T-helper 17 cell (primary cell): ENCODE measurements around the gene SRRM3. TPM values are rescaled to one million over a fixed set of nuclear protein-coding genes. Genes with fewer than 3 reads are reported as not detected.
A peak's percentile ranks its signal among the peaks of the same experiment; 100 is the strongest.
"Not testable (repeated sequence)": the region's sequence is repeated elsewhere in the genome, so short reads cannot be mapped to it uniquely, and the experiment has no call there.

ENCODE experiments used
- ATAC-seq: fragments of 150-1000 bp; cut with Tn5 transposase; 2 replicates; pipeline ENCODE4 v1.10.0; 2021; ENCODE audit warnings: mild to moderate bottlenecking, moderate library complexity
- DNase-seq, 3 donors: peaks; one replicate each; pipeline versions ENCODE4 v3.0.0 to v3.0.0-alpha.2; 2020 to 2021
- H3K9me3 ChIP-seq: one replicate; pipeline ENCODE4 v1.7.0; 2013; ENCODE audit warnings: low read length, mild to moderate bottlenecking; ENCODE audit not compliant: control insufficient read depth, poor library complexity, severe bottlenecking
- H3K27ac Mint-ChIP-seq: one replicate; pipeline ENCODE4 v1.8.0; 2022; ENCODE audit warnings: mild to moderate bottlenecking, moderate library complexity, mixed read lengths
- H3K27me3 Mint-ChIP-seq: one replicate; pipeline ENCODE4 v1.8.0; 2022; ENCODE audit warnings: mixed read lengths
- H3K36me3 Mint-ChIP-seq: one replicate; pipeline ENCODE4 v1.8.0; 2022; ENCODE audit warnings: low read depth, mixed read lengths
- H3K4me1 Mint-ChIP-seq: one replicate; pipeline ENCODE4 v1.8.0; 2022; ENCODE audit warnings: mild to moderate bottlenecking, mixed read lengths
- H3K4me3 Mint-ChIP-seq: one replicate; pipeline ENCODE4 v1.8.0; 2022; ENCODE audit warnings: mild to moderate bottlenecking, moderate library complexity, mixed read lengths
- total RNA-seq, 4 donors: library from RNA in 2 of 4; stranded (reverse) in 2 of 4; gene quantifications; one replicate each; pipeline ENCODE4 v1.2.3 and lab custom pipeline; 2022 to 2026

SRRM3 gene
- total RNA-seq, 2 donors from 2014 or later = not detected

DNA sequence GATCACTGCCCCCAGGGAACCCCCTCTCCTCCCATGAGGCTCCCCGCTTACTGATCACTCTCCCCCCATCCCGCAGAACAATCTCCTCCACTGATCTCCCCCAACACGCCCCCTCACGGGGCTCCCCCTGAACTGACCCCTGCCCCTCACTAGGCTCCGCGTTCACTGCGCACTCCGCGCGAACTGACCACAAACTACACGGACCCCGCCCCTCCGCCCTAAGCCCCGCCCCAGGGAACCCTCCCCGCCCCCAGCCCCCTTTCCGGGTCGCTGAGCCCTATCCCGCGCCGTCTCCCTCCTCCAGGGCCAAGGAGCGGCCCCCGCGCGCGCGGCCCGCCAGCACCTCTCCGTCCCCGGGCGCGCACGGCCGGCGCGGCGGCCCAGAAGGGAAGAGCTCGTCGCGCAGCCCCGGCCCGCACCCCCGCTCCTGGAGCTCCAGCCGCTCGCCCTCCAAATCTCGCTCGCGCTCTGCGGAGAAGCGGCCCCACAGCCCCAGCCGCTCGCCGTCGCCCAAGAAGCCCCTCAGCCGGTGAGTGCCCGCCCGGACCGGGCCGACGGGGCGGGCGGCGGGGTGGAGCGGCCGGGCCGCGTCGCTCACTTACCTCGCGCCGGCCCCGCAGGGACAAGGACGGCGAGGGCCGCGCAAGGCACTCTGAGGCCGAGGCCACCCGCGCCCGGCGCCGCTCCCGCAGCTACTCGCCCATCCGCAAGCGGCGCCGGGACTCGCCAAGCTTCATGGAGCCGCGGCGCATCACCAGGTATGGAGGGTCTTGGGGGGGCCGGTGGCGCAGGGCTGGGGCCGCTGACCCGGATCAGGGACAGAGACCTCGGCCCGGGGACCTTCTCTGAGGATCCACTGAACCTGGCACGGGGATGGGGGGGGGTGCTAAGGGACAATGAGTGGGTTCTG is 80.9 kb downstream of the SRRM3 start:
- Mint-ChIP-seq H3K4me3 (peak overlapping the region; percentile 89), H3K27me3 (peaks cover 31% of the 10 kb centered on the region), H3K36me3 (peaks cover 8% of the 10 kb centered on the region), H3K27ac (no peak overlapping the region), H3K4me1 (peaks cover 16% of the 10 kb centered on the region)
- no peaks in the 10 kb centered on the region for H3K9me3 ChIP-seq
- ATAC-seq = peak; percentile 45
- DNase-seq = peak in 1 of 3 donors; percentile 24

DNA sequence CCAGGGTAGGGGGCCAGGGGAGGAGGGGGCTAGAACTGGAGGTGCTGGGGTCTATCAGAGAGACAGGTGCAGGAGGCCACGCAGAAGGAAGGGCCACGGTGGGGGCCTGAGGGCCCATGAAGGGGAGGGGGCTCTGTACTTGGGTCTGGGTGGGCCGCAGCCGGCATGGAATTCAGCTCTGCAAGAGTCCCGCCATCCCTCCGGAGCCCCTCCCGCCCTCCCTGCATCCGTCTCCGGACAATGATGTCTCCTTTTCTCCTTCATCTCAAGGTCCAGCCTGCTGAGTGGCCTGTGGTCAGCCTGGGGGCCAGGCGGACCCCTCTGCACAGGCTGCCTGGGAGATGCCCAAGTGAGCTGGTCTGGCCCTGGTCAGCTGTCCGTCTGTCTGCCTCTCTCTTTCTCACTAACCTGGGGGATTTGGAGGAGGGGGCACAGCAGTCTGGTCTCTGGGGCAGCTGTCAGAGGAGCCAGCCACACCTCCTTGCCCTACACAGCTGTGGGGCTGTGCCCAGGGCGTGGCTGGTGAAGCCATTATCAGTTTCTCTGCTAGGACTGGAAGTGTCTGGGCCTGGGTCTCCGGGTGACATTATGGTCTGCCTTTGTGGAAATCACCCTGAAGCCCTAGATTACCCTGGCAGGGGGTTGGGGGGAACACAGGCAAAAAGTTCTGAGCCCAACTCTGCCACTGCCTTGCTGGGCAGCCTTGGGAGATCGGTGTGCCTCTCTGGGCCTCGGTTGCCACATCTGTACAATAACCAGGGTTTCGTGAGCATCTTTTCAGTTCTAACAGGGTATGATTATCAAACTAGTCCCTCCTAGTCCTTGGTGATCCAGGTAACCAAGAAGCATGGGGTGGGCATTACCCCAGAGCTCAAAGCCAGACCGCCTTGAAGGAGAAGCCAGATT is 81.8 kb downstream of the SRRM3 start:
- Mint-ChIP-seq H3K36me3 (peaks cover 8% of the 10 kb centered on the region), H3K27ac (no peak overlapping the region), H3K27me3 (peaks cover 31% of the 10 kb centered on the region), H3K4me1 (peaks cover 16% of the 10 kb centered on the region), H3K4me3 (peak overlapping the region; percentile 75)
- DNase-seq (no peak), ATAC-seq (no peak)
- H3K9me3 ChIP-seq = no peaks in the 10 kb centered on the region

DNA sequence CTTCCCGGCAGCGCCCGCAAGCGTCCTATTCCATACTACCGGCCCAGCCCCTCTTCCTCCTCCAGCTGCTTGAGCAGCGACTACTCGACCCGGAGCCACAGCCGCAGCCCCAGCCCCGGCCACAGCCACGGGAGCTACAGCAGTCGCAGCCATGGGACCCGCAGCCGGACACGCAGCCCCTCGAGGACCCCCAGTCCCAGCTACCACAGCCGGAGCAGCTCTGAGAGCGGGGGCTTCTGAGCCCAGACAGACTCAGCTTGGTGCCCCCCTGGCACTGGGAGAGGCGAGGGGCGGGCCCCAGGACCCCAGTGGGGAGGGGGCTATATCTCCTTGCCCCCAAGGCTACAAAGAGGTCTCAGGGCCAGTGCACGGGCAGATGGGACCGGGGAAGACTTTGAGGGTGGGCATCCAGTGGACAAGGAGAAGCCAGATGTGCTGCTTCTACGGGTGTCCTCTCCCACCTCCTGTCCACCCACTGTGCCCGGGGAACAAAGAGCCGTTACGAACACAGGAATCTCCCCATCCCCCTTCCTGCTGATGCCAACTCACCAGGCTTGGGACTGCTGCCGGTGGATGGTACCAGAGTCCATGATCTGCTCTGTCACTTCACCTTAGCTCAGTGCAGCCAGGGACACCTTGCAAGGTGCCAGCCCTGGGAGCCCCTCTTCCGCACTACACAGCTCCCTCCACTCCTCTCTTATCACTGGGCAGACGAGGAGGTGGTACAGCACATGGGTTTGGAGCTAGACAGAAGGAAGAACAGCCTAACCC is 84.1 kb downstream of the SRRM3 start:
- peaks cover 7% of the 10 kb centered on the region for H3K36me3 Mint-ChIP-seq
- DNase-seq (no peak), ATAC-seq (no peak)
- H3K4me1 Mint-ChIP-seq = peaks cover 14% of the 10 kb centered on the region
- peaks cover 21% of the 10 kb centered on the region for H3K27me3 Mint-ChIP-seq
- no peak overlapping the region for H3K27ac Mint-ChIP-seq
- no peaks in the 10 kb centered on the region for H3K9me3 ChIP-seq
- H3K4me3 Mint-ChIP-seq = no peak overlapping the region

DNA sequence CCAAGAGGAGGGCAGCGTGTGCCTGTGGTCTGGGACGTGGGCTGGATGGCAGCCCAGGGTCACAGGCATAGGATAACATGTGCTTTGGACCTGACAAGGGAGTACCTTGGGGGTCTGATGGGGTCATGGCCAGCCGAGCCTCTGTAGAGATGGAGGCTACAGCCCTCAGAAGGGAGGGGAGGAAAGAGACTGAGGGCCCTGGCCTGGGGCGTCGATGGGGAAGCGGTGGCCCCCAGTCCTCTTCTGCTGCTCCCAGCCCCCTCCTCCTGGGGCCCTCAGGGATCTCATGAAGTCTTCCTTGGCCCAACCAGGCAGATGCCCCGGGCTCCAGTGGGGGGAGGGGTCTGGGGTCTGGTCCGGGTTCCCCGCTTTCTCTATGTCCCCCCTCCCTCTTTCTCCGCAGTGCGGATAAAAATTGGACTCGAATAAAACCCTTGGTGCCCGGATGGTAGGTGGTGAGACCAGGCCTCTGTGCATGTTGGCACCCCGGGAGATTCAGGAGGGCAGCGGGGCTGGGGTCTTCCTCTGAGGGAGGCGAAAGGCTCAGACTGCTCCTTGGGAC is 85.2 kb downstream of the SRRM3 start:
- Mint-ChIP-seq H3K36me3 (peaks cover 1% of the 10 kb centered on the region), H3K4me3 (no peak overlapping the region), H3K4me1 (peaks cover 12% of the 10 kb centered on the region), H3K27me3 (peaks cover 15% of the 10 kb centered on the region), H3K27ac (no peak overlapping the region)
- no peak for ATAC-seq
- DNase-seq = no peak
- no peaks in the 10 kb centered on the region for H3K9me3 ChIP-seq

DNA sequence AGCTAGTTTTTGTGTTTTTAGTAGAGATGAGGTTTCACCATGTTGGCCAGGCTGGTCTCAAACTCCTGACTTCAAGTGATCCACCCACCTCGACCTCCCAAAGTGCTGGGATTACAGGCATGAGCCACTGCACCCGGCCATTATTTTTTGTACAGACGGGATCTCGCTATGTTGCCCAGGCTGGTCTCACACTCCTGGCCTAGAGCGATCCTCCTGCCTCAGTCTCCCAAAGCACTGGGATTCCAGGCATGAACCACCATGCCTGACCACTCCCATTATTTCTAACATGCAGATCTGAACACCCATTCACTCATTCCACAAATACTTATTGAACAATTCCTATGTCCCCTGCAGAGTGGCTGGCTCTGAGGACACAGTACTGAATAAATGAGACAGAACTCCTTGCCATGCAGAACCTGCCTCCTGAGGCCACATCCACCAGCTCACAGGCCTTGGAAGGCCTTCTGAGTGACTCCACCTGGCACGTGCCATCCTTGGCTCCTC is 89.2 kb downstream of the SRRM3 start:
- not testable (repeated sequence) for H3K4me1 Mint-ChIP-seq, DNase-seq, H3K36me3 Mint-ChIP-seq, H3K27me3 Mint-ChIP-seq, H3K9me3 ChIP-seq, H3K4me3 Mint-ChIP-seq, ATAC-seq
- peak overlapping the region; percentile 29 for H3K27ac Mint-ChIP-seq

DNA sequence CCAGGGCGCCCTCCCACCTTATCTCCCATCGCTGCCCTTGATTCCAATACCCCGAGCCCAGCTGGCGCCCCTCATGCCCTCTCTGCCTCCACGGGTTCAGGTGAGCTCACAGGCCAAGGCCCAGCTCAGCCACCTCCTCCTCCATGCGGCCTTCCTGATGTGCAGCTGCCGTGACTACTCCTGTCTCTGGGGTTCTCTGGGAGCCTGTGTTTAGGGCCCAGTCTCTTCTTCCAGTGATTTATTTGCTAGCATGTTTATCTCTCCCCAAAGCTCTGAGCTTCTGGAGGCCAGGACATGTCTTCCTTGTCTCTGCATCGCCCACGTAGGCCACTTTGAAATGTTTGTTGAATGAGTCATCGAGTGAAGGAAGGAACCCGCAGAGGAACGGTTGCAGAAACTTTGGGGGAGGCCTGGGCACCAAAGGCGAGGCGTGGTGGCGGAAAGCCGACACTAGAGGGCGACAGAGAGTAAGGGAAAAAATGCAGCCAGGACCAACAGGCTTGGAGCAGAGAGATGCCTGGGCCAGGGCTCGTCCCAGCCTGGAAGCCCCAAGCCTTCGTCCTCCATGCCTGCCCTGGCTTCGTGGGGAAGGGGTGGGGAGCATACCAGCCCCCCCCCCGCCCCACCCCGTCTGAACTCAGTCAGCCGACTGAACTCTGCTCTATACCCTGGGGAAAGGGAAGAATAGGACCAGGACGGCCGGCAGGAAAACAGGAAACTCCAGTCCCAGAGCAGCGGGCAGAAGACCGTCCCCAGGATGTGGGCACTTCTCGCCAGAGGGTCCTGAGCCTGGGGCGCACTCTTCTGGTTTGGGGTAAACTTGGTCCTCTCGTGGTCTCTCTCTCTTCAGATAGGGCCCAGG is 89.9 kb downstream of the SRRM3 start:
- Mint-ChIP-seq H3K27ac (peak overlapping the region; percentile 29), H3K27me3 (peaks cover 5% of the 10 kb centered on the region), H3K4me1 (peaks cover 9% of the 10 kb centered on the region), H3K4me3 (no peak overlapping the region), H3K36me3 (no peaks in the 10 kb centered on the region)
- H3K9me3 ChIP-seq = no peaks in the 10 kb centered on the region
- ATAC-seq (peak; percentile 93), DNase-seq (peak; percentile 59 to 80 (median 72))

DNA sequence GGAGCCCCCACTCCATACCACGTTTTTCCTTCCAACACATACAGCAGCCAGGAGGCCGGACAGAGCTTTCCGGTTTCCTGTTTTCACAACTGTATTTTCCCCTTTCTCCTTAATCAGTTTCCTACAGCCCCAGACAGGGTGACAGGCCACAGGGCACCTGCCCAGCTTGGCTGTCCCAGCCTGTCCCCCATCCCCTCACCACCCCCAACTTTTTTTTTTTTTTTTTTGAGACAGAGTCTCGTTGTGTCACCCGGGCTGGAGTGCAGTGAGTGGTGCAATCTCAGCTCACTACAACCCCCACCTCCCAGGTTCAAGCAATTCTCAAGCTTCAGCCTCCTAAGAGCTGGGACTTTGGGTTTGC is 90.5 kb downstream of the SRRM3 start:
- Mint-ChIP-seq H3K4me3 (no peak overlapping the region), H3K4me1 (peaks cover 11% of the 10 kb centered on the region), H3K36me3 (no peaks in the 10 kb centered on the region), H3K27ac (no peak overlapping the region), H3K27me3 (peaks cover 5% of the 10 kb centered on the region)
- no peak for DNase-seq
- no peaks in the 10 kb centered on the region for H3K9me3 ChIP-seq
- no peak for ATAC-seq

DNA sequence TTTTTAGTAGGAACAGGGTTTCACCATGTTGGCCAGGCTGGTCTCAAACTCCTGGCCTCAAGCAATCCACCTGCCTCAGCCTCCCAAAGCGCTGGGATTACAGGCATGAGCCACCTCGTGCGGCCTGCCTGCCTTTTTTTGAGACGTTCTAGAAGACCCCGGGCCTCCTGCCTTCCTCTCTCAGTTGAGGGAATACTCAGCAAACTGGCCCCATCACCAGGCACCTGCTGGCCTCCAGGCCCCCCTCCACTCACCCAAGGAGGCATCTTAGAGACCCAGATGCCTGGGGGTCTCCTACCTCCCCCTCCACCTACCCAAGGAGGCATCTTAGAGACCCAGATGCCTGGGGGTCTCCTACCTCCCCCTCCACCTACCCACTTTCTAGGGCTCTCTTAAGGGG is 91.2 kb downstream of the SRRM3 start:
- H3K4me1 Mint-ChIP-seq = peaks cover 12% of the 10 kb centered on the region
- not testable (repeated sequence) for DNase-seq, H3K27ac Mint-ChIP-seq, ATAC-seq, H3K36me3 Mint-ChIP-seq, H3K27me3 Mint-ChIP-seq, H3K9me3 ChIP-seq, H3K4me3 Mint-ChIP-seq

DNA sequence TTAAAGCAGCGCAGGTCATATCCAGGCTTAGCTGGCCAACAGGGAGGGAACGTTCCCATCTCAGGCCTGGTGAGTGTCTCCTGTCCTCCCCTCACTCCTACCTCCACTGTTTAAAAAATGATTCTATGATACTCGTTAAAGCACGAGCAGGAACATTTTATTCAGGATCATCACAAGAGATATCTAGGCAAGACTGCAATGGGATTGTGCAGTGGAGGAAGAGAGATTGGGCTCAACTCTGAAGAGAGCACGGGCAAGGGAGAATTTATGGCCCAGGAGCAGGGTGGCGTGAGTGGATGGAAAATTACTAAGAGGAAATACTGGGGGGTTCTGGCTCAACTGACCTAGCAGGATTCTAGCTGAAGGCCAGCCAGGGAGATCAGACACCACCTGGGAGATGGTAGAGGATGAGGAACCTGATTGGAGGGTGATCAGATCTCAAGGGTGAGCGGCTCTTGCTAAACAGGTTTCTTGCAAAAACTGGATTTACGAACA is 91.8 kb downstream of the SRRM3 start:
- ATAC-seq (no peak), DNase-seq (no peak)
- peaks cover 12% of the 10 kb centered on the region for H3K4me1 Mint-ChIP-seq
- H3K27ac Mint-ChIP-seq = no peak overlapping the region
- H3K9me3 ChIP-seq = no peaks in the 10 kb centered on the region
- no peaks in the 10 kb centered on the region for H3K36me3 Mint-ChIP-seq
- H3K4me3 Mint-ChIP-seq = no peak overlapping the region
- H3K27me3 Mint-ChIP-seq = peaks cover 5% of the 10 kb centered on the region

DNA sequence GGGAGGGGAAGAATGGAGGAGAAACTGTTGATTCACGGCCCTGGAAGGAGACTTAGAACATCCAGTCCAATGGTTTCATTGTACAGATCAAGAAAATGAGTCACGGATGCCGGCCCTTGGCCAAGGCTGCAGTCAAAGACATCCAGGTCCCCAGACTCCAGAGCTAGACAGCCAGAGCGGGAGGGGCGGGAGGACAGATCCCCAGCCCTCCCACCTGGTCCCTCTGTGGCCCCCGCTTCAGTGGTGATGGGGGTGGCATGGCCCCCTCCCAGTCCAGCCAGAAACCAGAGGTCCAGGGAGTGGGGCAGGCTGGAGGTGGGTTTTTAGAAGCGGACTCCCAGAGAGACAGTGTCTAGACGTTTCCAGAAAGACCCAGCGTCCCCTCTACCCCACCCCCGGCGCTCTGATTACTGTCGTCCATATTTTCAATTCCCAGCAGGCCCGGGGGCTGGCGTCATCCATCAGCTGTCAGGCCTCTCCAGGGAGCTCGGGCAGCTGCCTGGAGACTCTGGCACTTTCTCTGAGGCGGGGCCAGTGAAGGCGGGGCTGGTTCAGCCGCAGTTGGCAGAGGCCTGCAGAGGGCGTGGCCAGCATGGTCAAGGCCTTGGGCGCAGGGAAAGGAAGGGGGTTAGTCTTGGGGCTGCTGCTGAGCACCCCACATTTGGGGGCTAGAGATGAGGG is 92.8 kb downstream of the SRRM3 start:
- H3K36me3 Mint-ChIP-seq = no peaks in the 10 kb centered on the region
- peaks cover 12% of the 10 kb centered on the region for H3K4me1 Mint-ChIP-seq
- no peak for ATAC-seq
- no peaks in the 10 kb centered on the region for H3K9me3 ChIP-seq
- H3K27ac Mint-ChIP-seq = no peak overlapping the region
- no peak for DNase-seq
- no peak overlapping the region for H3K4me3 Mint-ChIP-seq
- H3K27me3 Mint-ChIP-seq = peaks cover 5% of the 10 kb centered on the region
